Fibroblast of mammary gland (primary cell): ENCODE measurements around the gene CDK18.

Experiments used
- DNase-seq: peaks from one replicate; pipeline ENCODE4 v3.0.0-alpha.2; 2010; ENCODE audit warnings: low read depth
- H3K4me3 ChIP-seq: 2 replicates; pipeline ENCODE4 v1.5.1; 2011; ENCODE audit warnings: low read depth, mild to moderate bottlenecking, low read length, moderate library complexity; ENCODE audit not compliant: control insufficient read depth
- CTCF ChIP-seq: conservative IDR thresholded peaks from 2 replicates; pipeline ENCODE4 v1.5.1; 2011; ENCODE audit warnings: low read depth, low read length, inconsistent platforms; ENCODE audit not compliant: control insufficient read depth, insufficient read depth

The CDK18 gene

GRCh38 chr1:205491794-205492193 lies 12.7 kb upstream of the CDK18 start:
- H3K4me3 ChIP-seq, result no peak overlapping the region
- no peak for TF ChIP-seq CTCF
- DNase-seq, result no peak

GRCh38 chr1:205492201-205492667 lies 12.2 kb upstream of the CDK18 start:
- no peak overlapping the region for H3K4me3 ChIP-seq
- TF ChIP-seq CTCF, result no peak
- DNase-seq, result no peak

DNA sequence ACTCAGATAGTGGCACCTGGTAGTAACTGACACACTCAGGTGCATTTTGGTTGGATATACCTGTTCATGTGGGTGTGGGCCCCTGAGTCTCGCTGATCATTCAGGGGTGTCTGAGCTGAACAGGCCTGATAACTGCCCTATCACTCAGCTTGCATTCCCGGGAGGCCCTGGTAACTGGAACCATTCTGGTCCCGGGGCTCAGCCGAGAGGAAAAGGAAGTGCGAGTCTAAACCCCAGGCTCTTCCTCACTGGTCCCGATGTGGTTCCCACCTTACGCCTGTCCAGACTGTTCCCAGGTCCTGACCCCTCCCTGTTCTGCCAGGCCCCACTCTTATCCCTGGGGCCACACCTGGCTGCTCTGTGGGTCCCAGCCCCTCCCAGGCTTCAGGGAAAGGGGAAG lies 11.7 kb upstream of the CDK18 start:
- DNase-seq, result no peak
- no peak overlapping the region for H3K4me3 ChIP-seq
- no peak for TF ChIP-seq CTCF

GRCh38 chr1:205493241-205494085 lies 11.0 kb upstream of the CDK18 start:
- H3K4me3 ChIP-seq, result no peak overlapping the region
- TF ChIP-seq CTCF, result no peak
- peak; percentile 77 for DNase-seq

- H3K4me3 ChIP-seq, result no peak overlapping the region
- DNase-seq, result no peak
- no peak for TF ChIP-seq CTCF
These were observed 10.4 kb upstream of the CDK18 start for GRCh38 chr1:205494115-205494514.

DNA sequence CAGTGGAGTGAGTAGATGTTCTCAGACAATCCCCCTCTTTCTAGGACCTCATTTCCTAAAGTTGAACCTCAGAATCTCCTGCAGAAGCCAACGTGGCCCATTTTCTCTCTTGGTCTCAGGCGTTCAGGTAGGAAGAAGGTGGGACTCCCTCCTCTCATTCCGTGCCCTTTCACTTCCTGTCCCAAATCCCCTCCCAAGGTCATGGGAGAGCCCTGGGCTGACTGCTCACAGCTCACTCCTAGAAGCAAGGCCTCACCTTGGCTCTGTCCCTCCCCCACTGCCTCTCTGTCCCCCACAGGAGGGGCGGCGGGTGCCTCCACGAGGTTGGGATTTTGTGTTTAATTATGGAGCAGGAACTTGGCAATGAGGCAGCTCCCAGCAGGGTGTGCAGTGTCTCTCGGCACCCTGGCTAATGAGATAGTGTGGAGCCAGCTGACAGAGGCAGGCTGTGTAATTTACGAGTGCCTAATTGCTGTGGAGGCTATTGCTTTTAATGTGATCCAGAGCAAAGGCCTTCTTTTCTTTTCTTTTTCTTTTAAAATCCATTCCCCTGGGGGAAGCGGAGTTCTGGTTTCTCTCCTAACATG lies 9.1 kb upstream of the CDK18 start:
- DNase-seq, result no peak
- TF ChIP-seq CTCF, result no peak
- no peak overlapping the region for H3K4me3 ChIP-seq
